ENCODE measurements around the gene USF1.

The USF1 gene

GRCh38 chr1:161006563-161006962 lies 39.2 kb downstream of the USF1 start:
- H3K9me3 ChIP-seq (ENCODE audit: control insufficient read depth, low read length), result no peaks in the 10 kb centered on the region
- H3K79me1 ChIP-seq (replicated peaks; ENCODE audit: low read length, poor library complexity, severe bottlenecking), result peaks cover 4% of the 10 kb centered on the region
- H3K4me1 ChIP-seq (ENCODE audit: control insufficient read depth, insufficient read depth, low read depth, low read length), result no peaks in the 10 kb centered on the region

GRCh38 chr1:161001525-161001924 lies 44.3 kb downstream of the USF1 start:
- H2BK5ac ChIP-seq (ENCODE audit: low read depth, low read length, poor library complexity, severe bottlenecking), result no peak overlapping the region
- H2AK5ac ChIP-seq (ENCODE audit: low read length, severe bottlenecking), result no peak overlapping the region
- no peaks in the 10 kb centered on the region for H3K9me3 ChIP-seq (ENCODE audit: control insufficient read depth, low read length)
- H2AFZ ChIP-seq (ENCODE audit: low read depth, low read length), result no peak overlapping the region
- H3K4ac ChIP-seq (ENCODE audit: low read depth in 1 of 2, low read length in 2 of 2), result no peak overlapping the region
- no peak overlapping the region for H2BK15ac ChIP-seq (ENCODE audit: low read depth, poor library complexity, severe bottlenecking)
- no peak overlapping the region for H2BK12ac ChIP-seq (ENCODE audit: low read length in 2 of 2)
- peaks cover 1% of the 10 kb centered on the region for H3K79me1 ChIP-seq (replicated peaks; ENCODE audit: low read length, poor library complexity, severe bottlenecking)
- no peak overlapping the region for H3K14ac ChIP-seq (ENCODE audit: low read length in 2 of 2)
- WGBS, result 87% methylated on average over 5 of the region's 5 CpGs
- no peak overlapping the region for H4K91ac ChIP-seq (ENCODE audit: low read length)
- H3K27me3 ChIP-seq (ENCODE audit: control insufficient read depth in 1 of 2, insufficient read depth in 1 of 2, low read length in 2 of 2), result peaks cover 0 to 5% of the 10 kb centered on the region in 2 experiments
- no peak overlapping the region for H3K27ac ChIP-seq (ENCODE audit: low read length, poor library complexity, severe bottlenecking)
- DNase-seq, result no peak
- no peak overlapping the region for H4K8ac ChIP-seq (ENCODE audit: low read length)
- no peak overlapping the region for H3K9ac ChIP-seq (ENCODE audit: low read length)
- no peak overlapping the region for H3K4me3 ChIP-seq (ENCODE audit: insufficient read depth in 1 of 2, low read depth in 1 of 2, low read length in 2 of 2)
- peaks cover 0 to 27% of the 10 kb centered on the region in 2 experiments for H3K36me3 ChIP-seq (ENCODE audit: control insufficient read depth in 1 of 2, insufficient read depth in 2 of 2, low read depth in 1 of 2, low read length in 2 of 2)
- H3K4me2 ChIP-seq (ENCODE audit: low read length, poor library complexity, severe bottlenecking), result no peak overlapping the region
- H3K4me1 ChIP-seq (ENCODE audit: control insufficient read depth, insufficient read depth, low read depth, low read length), result no peaks in the 10 kb centered on the region
- no peak overlapping the region for H3K18ac ChIP-seq (ENCODE audit: low read depth in 1 of 2, low read length in 2 of 2)
- H2BK120ac ChIP-seq (ENCODE audit: low read depth, low read length), result no peak overlapping the region
- no peak overlapping the region for H3K23ac ChIP-seq (ENCODE audit: low read length in 2 of 2)

More at GRCh38 chr1:161006563-161006962, 39.2 kb downstream of the USF1 start:
- no peak for DNase-seq
- no peak overlapping the region for H3K14ac ChIP-seq (ENCODE audit: low read length in 2 of 2)
- no peak overlapping the region for H4K8ac ChIP-seq (ENCODE audit: low read length)
- no peak overlapping the region for H3K9ac ChIP-seq (ENCODE audit: low read length)
- no peak overlapping the region for H3K4me3 ChIP-seq (ENCODE audit: insufficient read depth in 1 of 2, low read depth in 1 of 2, low read length in 2 of 2)
- H2AK5ac ChIP-seq (ENCODE audit: low read length, severe bottlenecking), result no peak overlapping the region
- H2BK12ac ChIP-seq (ENCODE audit: low read length in 2 of 2), result no peak overlapping the region
- H2BK15ac ChIP-seq (ENCODE audit: low read depth, poor library complexity, severe bottlenecking), result no peak overlapping the region
- no peak overlapping the region for H3K4me2 ChIP-seq (ENCODE audit: low read length, poor library complexity, severe bottlenecking)
- H3K4ac ChIP-seq (ENCODE audit: low read depth in 1 of 2, low read length in 2 of 2), result no peak overlapping the region
- no peak overlapping the region for H2BK120ac ChIP-seq (ENCODE audit: low read depth, low read length)
- H2AFZ ChIP-seq (ENCODE audit: low read depth, low read length), result no peak overlapping the region
- no peaks in the 10 kb centered on the region for H3K27me3 ChIP-seq (ENCODE audit: control insufficient read depth in 1 of 2, insufficient read depth in 1 of 2, low read length in 2 of 2)
- no peak overlapping the region for H4K91ac ChIP-seq (ENCODE audit: low read length)
- no peaks in the 10 kb centered on the region for H3K36me3 ChIP-seq (ENCODE audit: control insufficient read depth in 1 of 2, insufficient read depth in 2 of 2, low read depth in 1 of 2, low read length in 2 of 2)
- H3K23ac ChIP-seq (ENCODE audit: low read length in 2 of 2), result no peak overlapping the region
- H2BK5ac ChIP-seq (ENCODE audit: low read depth, low read length, poor library complexity, severe bottlenecking), result no peak overlapping the region
- no peak overlapping the region for H3K18ac ChIP-seq (ENCODE audit: low read depth in 1 of 2, low read length in 2 of 2)
- no peak overlapping the region for H3K27ac ChIP-seq (ENCODE audit: low read length, poor library complexity, severe bottlenecking)
- WGBS, result 94% methylated on average over 6 of the region's 8 CpGs

GRCh38 chr1:161000736-161001480 lies 44.9 kb downstream of the USF1 start:
- Histone ChIP-seq H2AK5ac (ENCODE audit: low read length, severe bottlenecking) (no peak overlapping the region), H3K27me3 (ENCODE audit: control insufficient read depth in 1 of 2, insufficient read depth in 1 of 2, low read length in 2 of 2) (peaks cover 0 to 5% of the 10 kb centered on the region in 2 experiments), H3K23ac (ENCODE audit: low read length in 2 of 2) (no peak overlapping the region), H2BK120ac (ENCODE audit: low read depth, low read length) (no peak overlapping the region), H3K18ac (ENCODE audit: low read depth in 1 of 2, low read length in 2 of 2) (no peak overlapping the region), H3K79me1 (replicated peaks; ENCODE audit: low read length, poor library complexity, severe bottlenecking) (peaks cover 1% of the 10 kb centered on the region), H3K4me3 (ENCODE audit: insufficient read depth in 1 of 2, low read depth in 1 of 2, low read length in 2 of 2) (no peak overlapping the region), H3K9ac (ENCODE audit: low read length) (no peak overlapping the region), H4K8ac (ENCODE audit: low read length) (no peak overlapping the region), H2BK5ac (ENCODE audit: low read depth, low read length, poor library complexity, severe bottlenecking) (no peak overlapping the region), H3K27ac (ENCODE audit: low read length, poor library complexity, severe bottlenecking) (no peak overlapping the region), H2BK15ac (ENCODE audit: low read depth, poor library complexity, severe bottlenecking) (no peak overlapping the region), H4K91ac (ENCODE audit: low read length) (no peak overlapping the region), H3K4me2 (ENCODE audit: low read length, poor library complexity, severe bottlenecking) (no peak overlapping the region), H3K4ac (ENCODE audit: low read depth in 1 of 2, low read length in 2 of 2) (no peak overlapping the region), H3K14ac (ENCODE audit: low read length in 2 of 2) (no peak overlapping the region), H3K9me3 (ENCODE audit: control insufficient read depth, low read length) (no peaks in the 10 kb centered on the region), H2BK12ac (ENCODE audit: low read length in 2 of 2) (no peak overlapping the region), H3K4me1 (ENCODE audit: control insufficient read depth, insufficient read depth, low read depth, low read length) (no peaks in the 10 kb centered on the region), H2AFZ (ENCODE audit: low read depth, low read length) (no peak overlapping the region), H3K36me3 (ENCODE audit: control insufficient read depth in 1 of 2, insufficient read depth in 2 of 2, low read depth in 1 of 2, low read length in 2 of 2) (peaks cover 0 to 27% of the 10 kb centered on the region in 2 experiments)
- 92% methylated on average over 9 of the region's 11 CpGs for WGBS
- no peak for DNase-seq

- no peak overlapping the region for H3K4me2 ChIP-seq (ENCODE audit: low read length, poor library complexity, severe bottlenecking)
These were observed 46.4 kb downstream of the USF1 start for GRCh38 chr1:160999376-160999775.

More at GRCh38 chr1:160999376-160999775, 46.4 kb downstream of the USF1 start:
- no peak overlapping the region for H2AFZ ChIP-seq (ENCODE audit: low read depth, low read length)
- H3K27me3 ChIP-seq (ENCODE audit: control insufficient read depth in 1 of 2, insufficient read depth in 1 of 2, low read length in 2 of 2), result peaks cover 0 to 5% of the 10 kb centered on the region in 2 experiments
- H3K79me1 ChIP-seq (replicated peaks; ENCODE audit: low read length, poor library complexity, severe bottlenecking), result peaks cover under 1% of the 10 kb centered on the region
- no peak overlapping the region for H4K91ac ChIP-seq (ENCODE audit: low read length)
- H3K4ac ChIP-seq (ENCODE audit: low read depth in 1 of 2, low read length in 2 of 2), result no peak overlapping the region
- no peak overlapping the region for H3K27ac ChIP-seq (ENCODE audit: low read length, poor library complexity, severe bottlenecking)
- 94% methylated on average over 5 of the region's 5 CpGs for WGBS
- peaks cover 0 to 27% of the 10 kb centered on the region in 2 experiments for H3K36me3 ChIP-seq (ENCODE audit: control insufficient read depth in 1 of 2, insufficient read depth in 2 of 2, low read depth in 1 of 2, low read length in 2 of 2)
- no peak overlapping the region for H2BK15ac ChIP-seq (ENCODE audit: low read depth, poor library complexity, severe bottlenecking)
- H2BK12ac ChIP-seq (ENCODE audit: low read length in 2 of 2), result no peak overlapping the region
- H3K14ac ChIP-seq (ENCODE audit: low read length in 2 of 2), result no peak overlapping the region
- H3K23ac ChIP-seq (ENCODE audit: low read length in 2 of 2), result no peak overlapping the region
- H2BK120ac ChIP-seq (ENCODE audit: low read depth, low read length), result no peak overlapping the region
- DNase-seq, result no peak
- H3K9ac ChIP-seq (ENCODE audit: low read length), result no peak overlapping the region
- peaks cover 2% of the 10 kb centered on the region for H3K4me1 ChIP-seq (ENCODE audit: control insufficient read depth, insufficient read depth, low read depth, low read length)
- no peak overlapping the region for H2BK5ac ChIP-seq (ENCODE audit: low read depth, low read length, poor library complexity, severe bottlenecking)
- no peak overlapping the region for H4K8ac ChIP-seq (ENCODE audit: low read length)
- no peak overlapping the region for H3K18ac ChIP-seq (ENCODE audit: low read depth in 1 of 2, low read length in 2 of 2)
- no peaks in the 10 kb centered on the region for H3K9me3 ChIP-seq (ENCODE audit: control insufficient read depth, low read length)
- H2AK5ac ChIP-seq (ENCODE audit: low read length, severe bottlenecking), result no peak overlapping the region
- H3K4me3 ChIP-seq (ENCODE audit: insufficient read depth in 1 of 2, low read depth in 1 of 2, low read length in 2 of 2), result no peak overlapping the region
